ENCODE data around the gene OR2AJ1.

Gene OR2AJ1

DNA sequence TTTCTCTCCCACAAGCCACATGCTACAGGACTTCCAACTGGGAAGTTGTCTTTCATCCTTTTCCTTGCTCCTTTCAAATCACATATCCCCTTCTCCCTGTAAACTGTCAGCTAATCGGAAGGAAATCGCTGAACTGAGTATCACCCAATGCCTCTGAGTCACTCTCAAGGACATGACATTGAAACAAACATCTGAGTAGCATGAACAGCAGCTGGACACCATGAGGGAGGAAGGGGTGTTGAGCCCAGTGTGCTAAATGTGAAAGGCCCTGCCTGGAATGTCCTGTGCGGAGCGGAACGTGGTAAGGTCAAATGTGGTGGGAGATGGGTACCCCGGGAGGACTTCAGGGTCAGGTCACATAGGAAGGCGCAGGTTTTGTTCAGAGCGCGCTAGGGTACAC lies at the start of gene OR2AJ1:
Gene OR2AJ1 (plus strand): TSS at position 22 of the 400 bp plus-strand sequence. CDS start 8,880 bp downstream, outside the sequence.
- DNase-seq, result no peak

DNA sequence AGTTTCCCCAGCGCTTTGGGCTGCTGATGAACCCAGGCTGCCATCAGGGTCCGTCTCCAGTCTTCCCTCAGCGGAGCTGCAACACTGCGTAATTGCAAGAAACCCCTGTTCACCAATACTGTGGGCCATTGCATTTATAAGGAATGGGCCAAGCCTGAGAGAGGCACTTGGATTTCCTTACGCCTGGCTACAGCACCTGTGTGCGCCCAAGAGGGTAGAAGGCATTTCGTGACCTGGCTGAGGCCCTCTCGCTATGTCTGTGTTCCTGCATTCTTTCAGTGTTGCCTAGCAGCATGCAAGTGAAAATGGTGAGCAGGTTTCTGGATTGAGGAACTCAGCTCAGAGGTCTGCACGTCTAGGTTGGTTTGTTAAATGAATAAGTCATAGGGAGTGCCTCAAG lies 41.3 kb upstream of the OR2AJ1 start:
- no peak for DNase-seq

DNA sequence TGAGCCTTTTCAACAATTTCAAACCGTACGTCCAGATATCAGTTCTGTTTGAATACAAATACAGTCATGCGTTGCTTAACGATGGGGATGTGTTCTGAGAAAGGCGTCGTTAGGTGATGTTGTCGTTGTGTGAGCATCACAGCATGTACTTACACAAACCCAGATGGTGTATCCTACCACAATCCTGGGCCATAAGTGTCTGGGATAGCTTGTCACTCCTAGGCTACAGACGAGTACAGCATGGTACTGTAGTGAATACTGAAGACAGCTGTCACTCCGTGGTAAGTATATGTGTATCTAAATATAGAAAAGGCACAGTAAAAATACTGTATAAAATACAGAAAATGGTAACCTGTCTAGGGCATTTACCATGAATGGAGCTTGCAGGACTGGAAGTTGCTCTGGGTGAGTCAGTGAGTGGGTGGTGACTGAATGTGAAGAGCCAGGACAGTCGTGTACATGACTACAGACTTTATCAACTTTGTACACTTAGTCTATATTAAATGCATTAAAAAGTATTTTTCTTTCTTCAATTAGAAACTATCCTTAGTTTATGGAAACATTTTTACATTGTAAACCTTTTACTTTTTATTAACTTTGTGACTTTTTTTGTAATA lies 39.8 kb upstream of the OR2AJ1 start:
- no peak for DNase-seq

GRCh38 chr1:247895163-247895637 lies 29.5 kb upstream of the OR2AJ1 start, which contains the start of gene OR2W3:
Gene OR2W3, plus strand, starts transcription at chr1:247895587. Its CDS starts 0 bp downstream, at chr1:247895587.
- no peak for DNase-seq

DNA sequence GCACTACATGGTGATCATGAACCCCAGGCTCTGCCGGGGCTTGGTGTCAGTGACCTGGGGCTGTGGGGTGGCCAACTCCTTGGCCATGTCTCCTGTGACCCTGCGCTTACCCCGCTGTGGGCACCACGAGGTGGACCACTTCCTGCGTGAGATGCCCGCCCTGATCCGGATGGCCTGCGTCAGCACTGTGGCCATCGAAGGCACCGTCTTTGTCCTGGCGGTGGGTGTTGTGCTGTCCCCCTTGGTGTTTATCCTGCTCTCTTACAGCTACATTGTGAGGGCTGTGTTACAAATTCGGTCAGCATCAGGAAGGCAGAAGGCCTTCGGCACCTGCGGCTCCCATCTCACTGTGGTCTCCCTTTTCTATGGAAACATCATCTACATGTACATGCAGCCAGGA lies 28.7 kb upstream of the OR2AJ1 start:
- DNase-seq, result no peak

DNA sequence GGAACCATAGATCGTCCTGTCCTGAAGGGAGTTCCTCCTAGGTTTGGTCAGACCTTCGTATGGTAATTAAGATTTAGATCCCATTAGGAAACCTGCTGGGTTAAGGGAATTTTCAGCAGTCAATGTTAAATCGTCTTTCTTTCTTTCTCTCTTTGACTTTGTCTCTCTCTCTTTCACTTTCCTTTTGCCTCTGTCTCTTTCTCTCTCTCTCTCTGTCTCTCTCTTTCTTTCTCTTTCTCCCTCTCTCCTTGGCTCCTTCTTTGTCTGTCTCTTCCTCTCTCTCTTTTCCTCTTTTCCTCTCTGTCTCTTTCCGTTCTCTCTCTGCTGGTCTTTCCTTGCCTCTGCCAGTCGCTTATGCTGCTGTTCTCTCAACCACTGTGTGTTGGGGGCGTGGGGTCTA lies 20.6 kb upstream of the OR2AJ1 start:
- no peak for DNase-seq

DNA sequence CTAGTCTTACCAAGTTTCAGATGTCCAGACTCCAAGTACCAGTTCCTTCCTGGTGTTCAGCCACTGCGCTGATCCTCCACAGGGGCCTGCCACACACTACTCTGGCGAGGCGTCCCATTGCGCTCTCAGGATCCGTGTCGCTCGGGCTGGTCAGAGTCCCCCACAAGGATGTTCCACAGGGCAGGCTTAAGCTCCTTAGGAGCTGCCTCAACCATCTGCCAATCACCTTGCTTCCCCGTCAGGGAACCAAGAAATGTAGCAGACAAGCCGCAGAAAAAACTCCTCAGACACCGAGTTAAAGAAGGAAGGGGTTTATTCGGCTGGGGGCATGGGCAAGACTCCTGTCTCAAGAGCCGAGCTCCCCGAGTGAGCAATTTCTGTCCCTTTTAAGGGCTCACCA lies 19.5 kb upstream of the OR2AJ1 start:
- no peak for DNase-seq

DNA sequence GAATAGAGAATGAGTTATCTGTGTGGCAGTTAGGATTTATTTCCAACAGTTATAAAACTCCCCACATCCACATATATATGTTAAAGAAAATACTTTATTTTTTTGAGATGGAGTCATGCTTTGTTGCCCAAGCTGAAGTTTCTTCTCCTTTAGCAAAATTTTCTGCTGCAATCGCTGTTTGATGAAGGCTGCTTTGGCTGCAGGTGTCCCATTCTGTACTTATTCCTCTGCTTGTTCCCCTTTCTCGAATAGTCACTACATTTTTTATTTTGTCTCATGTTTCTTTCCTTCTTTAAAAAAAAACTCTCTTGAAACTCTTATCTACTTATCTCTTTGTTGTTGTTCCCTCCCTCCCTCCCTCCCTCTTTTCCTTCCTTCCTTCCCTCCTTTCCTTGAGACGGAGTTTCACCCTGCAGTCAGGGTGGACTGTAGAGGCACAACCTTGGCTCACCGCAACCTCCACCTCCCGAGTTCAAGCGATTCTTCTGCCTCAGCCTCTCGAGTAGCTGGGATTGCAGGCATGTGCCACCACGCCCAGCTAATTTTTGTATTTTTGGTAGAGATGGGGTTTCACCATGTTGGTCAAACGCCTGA lies 18.7 kb upstream of the OR2AJ1 start:
- no peak for DNase-seq

- no peak for DNase-seq
Measured at GRCh38 chr1:247906504-247907047, 18.1 kb upstream of the OR2AJ1 start.

GRCh38 chr1:247908766-247909165 lies 15.9 kb upstream of the OR2AJ1 start:
- DNase-seq, result no peak

GRCh38 chr1:247913786-247914185 lies 10.9 kb upstream of the OR2AJ1 start:
- DNase-seq, result no peak

DNA sequence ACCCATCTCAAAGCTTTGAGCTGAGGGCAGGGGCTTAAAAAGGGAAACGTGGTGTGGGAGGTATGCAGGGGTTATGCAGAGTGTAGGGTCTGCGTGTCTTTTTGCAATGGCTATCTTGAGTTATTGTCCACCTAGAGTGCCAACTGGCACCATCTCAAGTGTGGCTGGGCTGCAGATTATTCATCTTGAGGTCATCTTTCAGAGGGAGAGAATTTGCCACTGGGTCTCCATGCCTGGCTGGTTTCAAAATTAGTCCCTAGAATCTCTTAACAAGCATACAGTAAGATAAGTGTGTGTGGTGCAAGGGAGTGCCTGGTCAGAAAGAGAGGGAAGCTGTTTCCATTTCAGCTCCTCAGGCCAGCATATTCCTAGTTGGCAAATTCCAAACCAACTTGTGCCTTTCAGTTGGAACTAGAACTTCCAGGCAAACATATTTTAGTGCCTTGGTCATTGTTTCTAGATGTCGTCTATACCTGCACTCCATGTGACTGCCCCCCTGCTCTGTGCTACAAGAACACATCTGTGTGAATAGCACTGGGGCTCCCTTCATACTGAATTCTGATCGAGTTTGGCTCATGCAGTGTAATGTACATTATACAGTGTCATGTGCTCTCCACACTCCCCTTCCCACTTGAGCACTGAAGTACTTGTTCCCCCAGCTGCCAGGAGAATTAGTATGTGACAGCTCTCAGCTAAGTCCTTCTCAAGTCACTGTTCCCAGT lies 9.6 kb upstream of the OR2AJ1 start:
- no peak for DNase-seq

GRCh38 chr1:247919952-247920351 lies 4.7 kb upstream of the OR2AJ1 start, which contains the start of gene OR2T8:
Gene OR2T8, plus strand, starts transcription at chr1:247920252. Its CDS starts 766 bp downstream, at chr1:247921018.
- DNase-seq, result no peak

- no peak for DNase-seq
Measured at GRCh38 chr1:247923941-247924340, 748 bp upstream of the OR2AJ1 start.

DNA sequence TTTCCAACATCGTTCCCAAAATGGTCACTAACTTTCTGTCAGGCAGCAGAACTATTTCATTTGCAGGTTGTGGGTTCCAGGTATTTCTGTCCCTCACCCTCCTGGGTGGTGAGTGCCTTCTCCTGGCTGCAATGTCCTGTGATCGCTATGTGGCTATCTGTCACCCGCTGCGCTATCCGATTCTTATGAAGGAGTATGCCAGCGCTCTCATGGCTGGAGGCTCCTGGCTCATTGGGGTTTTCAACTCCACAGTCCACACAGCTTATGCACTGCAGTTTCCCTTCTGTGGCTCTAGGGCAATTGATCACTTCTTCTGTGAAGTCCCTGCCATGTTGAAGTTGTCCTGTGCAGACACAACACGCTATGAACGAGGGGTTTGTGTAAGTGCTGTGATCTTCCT lies 9.3 kb downstream of the OR2AJ1 start:
- no peak for DNase-seq

GRCh38 chr1:247935781-247936180 lies 11.1 kb downstream of the OR2AJ1 start:
- DNase-seq, result no peak

GRCh38 chr1:247936415-247936814 lies 11.7 kb downstream of the OR2AJ1 start:
- DNase-seq, result peak; percentile 17

DNA sequence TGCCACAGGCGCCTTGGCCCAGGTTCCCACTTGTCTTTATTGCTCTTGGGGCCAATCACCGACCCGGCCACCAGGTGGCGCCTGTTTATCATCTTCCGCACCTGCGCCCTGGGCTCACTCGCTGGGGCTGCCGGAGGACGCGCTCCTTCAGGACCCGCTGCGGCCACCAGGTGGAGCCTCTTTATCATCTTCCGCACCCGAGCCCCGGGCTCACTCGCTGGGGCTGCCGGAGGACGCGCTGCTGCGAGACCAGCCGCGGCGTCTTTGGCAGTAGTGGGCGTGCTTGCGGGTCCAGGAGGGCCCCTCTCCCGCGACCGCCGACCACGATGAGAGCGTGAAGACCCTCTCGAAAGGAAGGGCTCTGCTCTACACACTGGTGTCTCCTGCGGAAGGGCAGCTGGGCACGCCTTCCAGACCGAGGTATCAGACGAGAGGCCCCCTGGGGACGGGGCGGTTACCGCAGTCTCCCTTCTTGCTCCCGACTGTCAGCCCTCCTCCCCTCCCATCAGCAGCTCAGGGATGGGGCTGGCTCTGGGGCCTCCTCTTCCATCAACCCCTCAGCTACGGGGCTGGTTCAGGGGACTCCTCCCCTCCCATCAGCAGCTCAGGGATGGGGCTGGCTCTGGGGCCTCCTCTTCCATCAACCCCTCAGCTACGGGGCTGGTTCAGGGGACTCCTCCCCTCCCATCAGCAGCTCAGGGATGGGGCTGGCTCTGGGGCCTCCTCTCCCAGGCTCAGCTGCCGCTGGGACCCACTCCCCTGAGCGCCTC lies 12.5 kb downstream of the OR2AJ1 start:
- DNase-seq, result peak; percentile 89

- DNase-seq, result no peak
Measured at GRCh38 chr1:247942624-247943023, 17.9 kb downstream of the OR2AJ1 start.

GRCh38 chr1:247948558-247948957 lies 23.9 kb downstream of the OR2AJ1 start, which contains the start of gene OR2L8:
Gene OR2L8, plus strand, starts transcription at chr1:247948858. Its CDS starts 0 bp downstream, at chr1:247948858.
- DNase-seq, result no peak

DNA sequence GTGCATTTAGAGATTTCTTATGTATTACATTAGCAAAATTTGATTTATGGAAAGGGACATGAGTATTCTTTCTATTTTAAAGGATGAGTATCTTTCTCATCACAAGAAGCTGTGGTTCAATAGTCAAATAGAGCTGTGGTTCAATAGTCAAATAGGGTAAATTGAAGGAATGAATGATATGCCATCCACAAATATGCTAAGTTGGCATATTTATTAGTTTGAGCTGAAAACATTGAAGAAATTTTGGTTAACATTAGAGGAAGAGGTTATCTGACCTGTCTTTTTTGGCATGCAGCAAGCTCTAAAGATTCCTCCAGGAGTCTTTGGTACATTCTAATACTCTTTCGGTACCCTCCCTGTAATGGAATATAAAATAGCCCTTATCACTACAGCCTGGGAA lies 28.7 kb downstream of the OR2AJ1 start:
- no peak for DNase-seq

- DNase-seq, result no peak
Measured at GRCh38 chr1:247961791-247962190, 37.1 kb downstream of the OR2AJ1 start.
